Pons (tissue), 1 donor: ENCODE data around the gene CNOT10.
"Not testable (repeated sequence)": the region's sequence is repeated elsewhere in the genome, so short reads cannot be mapped to it uniquely, and the experiment has no call there.

Source experiments
- DNase-seq: peaks from one replicate; pipeline ENCODE4 v3.0.0-alpha.2; 2016; ENCODE audit warnings: low spot score

Gene CNOT10

GRCh38 chr3:32696523-32696922, 11.5 kb downstream of the CNOT10 start:
- DNase-seq, result no peak

GRCh38 chr3:32698506-32698905, 13.5 kb downstream of the CNOT10 start:
- no peak for DNase-seq

GRCh38 chr3:32699429-32699828, 14.4 kb downstream of the CNOT10 start:
- DNase-seq, result no peak

- no peak for DNase-seq
Observed at GRCh38 chr3:32700244-32700643, 15.3 kb downstream of the CNOT10 start.

- no peak for DNase-seq
Observed at GRCh38 chr3:32703491-32703972, 18.5 kb downstream of the CNOT10 start.

- no peak for DNase-seq
Observed at GRCh38 chr3:32705232-32705631, 20.2 kb downstream of the CNOT10 start.

- DNase-seq, result no peak
Observed at GRCh38 chr3:32706348-32707025, 21.5 kb downstream of the CNOT10 start.

GRCh38 chr3:32707026-32707370, 22.0 kb downstream of the CNOT10 start:
- no peak for DNase-seq

GRCh38 chr3:32708672-32709283, 23.8 kb downstream of the CNOT10 start:
- no peak for DNase-seq

GRCh38 chr3:32709346-32709745, 24.4 kb downstream of the CNOT10 start:
- no peak for DNase-seq

- DNase-seq, result no peak
Observed at GRCh38 chr3:32712506-32713055, 27.6 kb downstream of the CNOT10 start.

- DNase-seq, result no peak
Observed at GRCh38 chr3:32713181-32713580, 28.2 kb downstream of the CNOT10 start.

- no peak for DNase-seq
Observed at GRCh38 chr3:32719335-32719734, 34.3 kb downstream of the CNOT10 start.

- no peak for DNase-seq
Observed at GRCh38 chr3:32719931-32720330, 34.9 kb downstream of the CNOT10 start.

GRCh38 chr3:32725721-32726120, 40.7 kb downstream of the CNOT10 start:
- DNase-seq, result no peak

- DNase-seq, result peak; percentile 34
Observed at GRCh38 chr3:32733631-32734229, 48.7 kb downstream of the CNOT10 start.

- no peak for DNase-seq
Observed at GRCh38 chr3:32734756-32735155, 49.8 kb downstream of the CNOT10 start.

- not testable (repeated sequence) for DNase-seq
Observed at GRCh38 chr3:32743470-32743869, 58.5 kb downstream of the CNOT10 start.

- DNase-seq, result no peak
Observed at GRCh38 chr3:32743934-32744333, 58.9 kb downstream of the CNOT10 start.

- no peak for DNase-seq
Observed at GRCh38 chr3:32751377-32751776, 66.4 kb downstream of the CNOT10 start.

- no peak for DNase-seq
Observed at GRCh38 chr3:32755761-32756160, 70.8 kb downstream of the CNOT10 start.

- DNase-seq, result no peak
Observed at GRCh38 chr3:32757618-32758374, 72.8 kb downstream of the CNOT10 start.
